ENCODE measurements around the gene FSTL4. TPM values are rescaled to one million over a fixed set of nuclear protein-coding genes. Genes with fewer than 3 reads are reported as not detected.

FSTL4 gene
- total and polyA plus RNA-seq, 4 donors = 0.02 to 0.18 TPM; not detected in 2

DNA sequence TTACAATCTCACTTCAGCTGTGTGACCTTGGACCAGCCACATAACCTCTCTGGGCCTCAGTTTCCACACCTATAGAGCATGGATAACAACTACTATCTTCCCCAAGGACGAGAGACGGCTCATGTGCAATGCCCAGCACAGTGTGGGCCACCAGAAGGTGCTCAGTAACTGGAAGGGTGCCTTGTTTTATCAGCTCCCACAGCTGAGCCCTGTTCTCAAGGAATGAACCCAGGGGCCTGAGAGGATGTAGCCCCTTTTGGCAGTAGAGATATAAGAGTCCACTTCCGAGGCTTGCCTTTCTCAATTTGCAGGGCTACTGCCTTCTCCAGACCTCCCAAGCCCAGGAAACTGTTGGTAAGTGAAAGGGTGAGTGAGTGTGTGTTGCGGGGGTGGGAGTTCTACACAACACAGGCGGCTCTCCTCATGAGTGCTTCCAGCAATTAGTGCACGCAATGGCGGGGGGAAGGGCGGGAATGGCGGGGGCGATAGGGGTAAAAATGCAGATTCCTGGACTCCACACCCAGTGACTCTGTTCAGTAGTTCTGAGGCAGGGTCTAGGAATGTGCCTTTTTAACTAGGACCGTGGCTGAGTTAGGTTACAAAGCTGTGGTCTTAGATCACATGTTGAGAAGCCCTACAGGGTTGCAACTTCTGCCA, 185.1 kb downstream of the FSTL4 start:
- Histone ChIP-seq H3K27ac (ENCODE audit: low read depth in 1 of 2, low read length in 2 of 2) (no peak overlapping the region), H3K36me3 (ENCODE audit: control insufficient read depth in 4 of 4, insufficient read depth in 3 of 4, low read depth in 1 of 4, low read length in 3 of 4) (no peaks in the 10 kb centered on the region), H3K9ac (ENCODE audit: low read depth in 1 of 2, low read length in 2 of 2) (no peak overlapping the region), H3K4me1 (ENCODE audit: control insufficient read depth in 4 of 4, insufficient read depth in 4 of 4, low read length in 3 of 4) (peaks cover 0 to 7% (median 0%) of the 10 kb centered on the region in 4 donors), H3K9me3 (ENCODE audit: control insufficient read depth in 4 of 4, low read length in 3 of 4) (no peaks in the 10 kb centered on the region), H3K4me3 (ENCODE audit: low read depth in 1 of 3, low read length in 3 of 3) (no peak overlapping the region), H3K27me3 (ENCODE audit: control insufficient read depth in 4 of 4, insufficient read depth in 4 of 4, low read length in 3 of 4) (no peaks in the 10 kb centered on the region)
- DNase-seq (ENCODE audit: low spot score) = peak; percentile 27
- no peak for TF ChIP-seq HNF4G (IDR thresholded peaks at IDR 0.05)
- no peak for TF ChIP-seq RAD21 (IDR thresholded peaks at IDR 0.05)
- no peak for TF ChIP-seq TAF1 (conservative IDR thresholded peaks at IDR 0.05)
- no peak for TF ChIP-seq GABPA (IDR thresholded peaks at IDR 0.05 in 1 of 2, conservative IDR thresholded peaks at IDR 0.05 in 1 of 2)
- no peak for TF ChIP-seq HNF4A (conservative IDR thresholded peaks at IDR 0.05)
- no peak for TF ChIP-seq SP1 (IDR thresholded peaks at IDR 0.05)
- no peak for TF ChIP-seq JUND (IDR thresholded peaks at IDR 0.05)
- TF ChIP-seq NR2F2 (IDR thresholded peaks at IDR 0.05) = no peak
- TF ChIP-seq, protein P1, sequence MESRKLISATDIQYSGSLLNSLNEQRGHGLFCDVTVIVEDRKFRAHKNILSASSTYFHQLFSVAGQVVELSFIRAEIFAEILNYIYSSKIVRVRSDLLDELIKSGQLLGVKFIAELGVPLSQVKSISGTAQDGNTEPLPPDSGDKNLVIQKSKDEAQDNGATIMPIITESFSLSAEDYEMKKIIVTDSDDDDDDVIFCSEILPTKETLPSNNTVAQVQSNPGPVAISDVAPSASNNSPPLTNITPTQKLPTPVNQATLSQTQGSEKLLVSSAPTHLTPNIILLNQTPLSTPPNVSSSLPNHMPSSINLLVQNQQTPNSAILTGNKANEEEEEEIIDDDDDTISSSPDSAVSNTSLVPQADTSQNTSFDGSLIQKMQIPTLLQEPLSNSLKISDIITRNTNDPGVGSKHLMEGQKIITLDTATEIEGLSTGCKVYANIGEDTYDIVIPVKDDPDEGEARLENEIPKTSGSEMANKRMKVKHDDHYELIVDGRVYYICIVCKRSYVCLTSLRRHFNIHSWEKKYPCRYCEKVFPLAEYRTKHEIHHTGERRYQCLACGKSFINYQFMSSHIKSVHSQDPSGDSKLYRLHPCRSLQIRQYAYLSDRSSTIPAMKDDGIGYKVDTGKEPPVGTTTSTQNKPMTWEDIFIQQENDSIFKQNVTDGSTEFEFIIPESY (IDR thresholded peaks at IDR 0.05) = no peak
- TF ChIP-seq RXRA (IDR thresholded peaks at IDR 0.05) = no peak
- TF ChIP-seq, protein P2, sequence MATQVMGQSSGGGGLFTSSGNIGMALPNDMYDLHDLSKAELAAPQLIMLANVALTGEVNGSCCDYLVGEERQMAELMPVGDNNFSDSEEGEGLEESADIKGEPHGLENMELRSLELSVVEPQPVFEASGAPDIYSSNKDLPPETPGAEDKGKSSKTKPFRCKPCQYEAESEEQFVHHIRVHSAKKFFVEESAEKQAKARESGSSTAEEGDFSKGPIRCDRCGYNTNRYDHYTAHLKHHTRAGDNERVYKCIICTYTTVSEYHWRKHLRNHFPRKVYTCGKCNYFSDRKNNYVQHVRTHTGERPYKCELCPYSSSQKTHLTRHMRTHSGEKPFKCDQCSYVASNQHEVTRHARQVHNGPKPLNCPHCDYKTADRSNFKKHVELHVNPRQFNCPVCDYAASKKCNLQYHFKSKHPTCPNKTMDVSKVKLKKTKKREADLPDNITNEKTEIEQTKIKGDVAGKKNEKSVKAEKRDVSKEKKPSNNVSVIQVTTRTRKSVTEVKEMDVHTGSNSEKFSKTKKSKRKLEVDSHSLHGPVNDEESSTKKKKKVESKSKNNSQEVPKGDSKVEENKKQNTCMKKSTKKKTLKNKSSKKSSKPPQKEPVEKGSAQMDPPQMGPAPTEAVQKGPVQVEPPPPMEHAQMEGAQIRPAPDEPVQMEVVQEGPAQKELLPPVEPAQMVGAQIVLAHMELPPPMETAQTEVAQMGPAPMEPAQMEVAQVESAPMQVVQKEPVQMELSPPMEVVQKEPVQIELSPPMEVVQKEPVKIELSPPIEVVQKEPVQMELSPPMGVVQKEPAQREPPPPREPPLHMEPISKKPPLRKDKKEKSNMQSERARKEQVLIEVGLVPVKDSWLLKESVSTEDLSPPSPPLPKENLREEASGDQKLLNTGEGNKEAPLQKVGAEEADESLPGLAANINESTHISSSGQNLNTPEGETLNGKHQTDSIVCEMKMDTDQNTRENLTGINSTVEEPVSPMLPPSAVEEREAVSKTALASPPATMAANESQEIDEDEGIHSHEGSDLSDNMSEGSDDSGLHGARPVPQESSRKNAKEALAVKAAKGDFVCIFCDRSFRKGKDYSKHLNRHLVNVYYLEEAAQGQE (IDR thresholded peaks at IDR 0.05) = no peak
- TF ChIP-seq, protein P3, sequence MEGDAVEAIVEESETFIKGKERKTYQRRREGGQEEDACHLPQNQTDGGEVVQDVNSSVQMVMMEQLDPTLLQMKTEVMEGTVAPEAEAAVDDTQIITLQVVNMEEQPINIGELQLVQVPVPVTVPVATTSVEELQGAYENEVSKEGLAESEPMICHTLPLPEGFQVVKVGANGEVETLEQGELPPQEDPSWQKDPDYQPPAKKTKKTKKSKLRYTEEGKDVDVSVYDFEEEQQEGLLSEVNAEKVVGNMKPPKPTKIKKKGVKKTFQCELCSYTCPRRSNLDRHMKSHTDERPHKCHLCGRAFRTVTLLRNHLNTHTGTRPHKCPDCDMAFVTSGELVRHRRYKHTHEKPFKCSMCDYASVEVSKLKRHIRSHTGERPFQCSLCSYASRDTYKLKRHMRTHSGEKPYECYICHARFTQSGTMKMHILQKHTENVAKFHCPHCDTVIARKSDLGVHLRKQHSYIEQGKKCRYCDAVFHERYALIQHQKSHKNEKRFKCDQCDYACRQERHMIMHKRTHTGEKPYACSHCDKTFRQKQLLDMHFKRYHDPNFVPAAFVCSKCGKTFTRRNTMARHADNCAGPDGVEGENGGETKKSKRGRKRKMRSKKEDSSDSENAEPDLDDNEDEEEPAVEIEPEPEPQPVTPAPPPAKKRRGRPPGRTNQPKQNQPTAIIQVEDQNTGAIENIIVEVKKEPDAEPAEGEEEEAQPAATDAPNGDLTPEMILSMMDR (IDR thresholded peaks at IDR 0.05; ENCODE audit: low read depth, low read length, missing input control) = no peak
- 81% methylated on average over 11 of the region's 11 CpGs for WGBS

DNA sequence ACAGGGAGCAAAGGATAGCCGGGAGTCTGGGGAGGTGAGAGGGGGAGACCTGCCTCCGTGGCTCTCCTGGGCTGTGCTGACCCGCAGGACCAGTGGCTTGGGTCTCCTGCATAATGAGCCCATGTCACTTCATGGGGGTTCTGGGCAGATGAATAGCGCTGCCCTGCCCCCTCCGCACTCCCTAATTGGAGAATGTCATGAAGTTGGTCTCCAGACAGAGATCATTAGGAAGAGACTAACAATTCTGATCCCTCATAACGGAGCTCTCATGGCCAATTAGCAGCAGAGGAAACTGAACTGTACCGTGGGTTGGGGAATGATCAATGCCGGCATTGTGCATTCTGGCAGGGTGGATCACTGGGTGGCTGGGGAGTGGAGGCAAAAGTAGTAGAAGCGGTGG, 186.1 kb downstream of the FSTL4 start:
- H3K9ac ChIP-seq (ENCODE audit: low read depth in 1 of 2, low read length in 2 of 2) = no peak overlapping the region
- no peak for TF ChIP-seq FOXA1 (IDR thresholded peaks at IDR 0.05)
- no peak for TF ChIP-seq JUND (IDR thresholded peaks at IDR 0.05)
- TF ChIP-seq, protein P4, sequence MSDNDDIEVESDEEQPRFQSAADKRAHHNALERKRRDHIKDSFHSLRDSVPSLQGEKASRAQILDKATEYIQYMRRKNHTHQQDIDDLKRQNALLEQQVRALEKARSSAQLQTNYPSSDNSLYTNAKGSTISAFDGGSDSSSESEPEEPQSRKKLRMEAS (IDR thresholded peaks at IDR 0.05) = no peak
- TF ChIP-seq, protein P1 (IDR thresholded peaks at IDR 0.05) = no peak
- no peak for TF ChIP-seq HNF4G (IDR thresholded peaks at IDR 0.05)
- TF ChIP-seq, protein P3 (IDR thresholded peaks at IDR 0.05; ENCODE audit: low read depth, low read length, missing input control) = no peak
- TF ChIP-seq, protein P2 (IDR thresholded peaks at IDR 0.05) = no peak
- no peak for TF ChIP-seq RAD21 (IDR thresholded peaks at IDR 0.05)
- TF ChIP-seq RXRA (IDR thresholded peaks at IDR 0.05) = no peak
- no peak for TF ChIP-seq TAF1 (conservative IDR thresholded peaks at IDR 0.05)

More for the DNA sequence above, 186.1 kb downstream of the FSTL4 start:
- no peak for DNase-seq (ENCODE audit: low spot score)
- Histone ChIP-seq H3K4me1 (ENCODE audit: control insufficient read depth in 4 of 4, insufficient read depth in 4 of 4, low read length in 3 of 4) (peaks cover 0 to 7% (median 0%) of the 10 kb centered on the region in 4 donors), H3K9me3 (ENCODE audit: control insufficient read depth in 4 of 4, low read length in 3 of 4) (no peaks in the 10 kb centered on the region), H3K27ac (ENCODE audit: low read depth in 1 of 2, low read length in 2 of 2) (no peak overlapping the region), H3K27me3 (ENCODE audit: control insufficient read depth in 4 of 4, insufficient read depth in 4 of 4, low read length in 3 of 4) (no peaks in the 10 kb centered on the region), H3K36me3 (ENCODE audit: control insufficient read depth in 4 of 4, insufficient read depth in 3 of 4, low read depth in 1 of 4, low read length in 3 of 4) (no peaks in the 10 kb centered on the region), H3K4me3 (ENCODE audit: low read depth in 1 of 3, low read length in 3 of 3) (no peak overlapping the region)
- 88% methylated on average over 9 of the region's 9 CpGs for WGBS

Data from liver (tissue), 9 donors.